Measurements from ENCODE around the gene TMEM45A. TPM values are rescaled to one million over a fixed set of nuclear protein-coding genes. Genes with fewer than 3 reads are reported as not detected.

The TMEM45A gene
- total RNA-seq, 1 donor from 2014 or later, result 30.9 TPM

DNA sequence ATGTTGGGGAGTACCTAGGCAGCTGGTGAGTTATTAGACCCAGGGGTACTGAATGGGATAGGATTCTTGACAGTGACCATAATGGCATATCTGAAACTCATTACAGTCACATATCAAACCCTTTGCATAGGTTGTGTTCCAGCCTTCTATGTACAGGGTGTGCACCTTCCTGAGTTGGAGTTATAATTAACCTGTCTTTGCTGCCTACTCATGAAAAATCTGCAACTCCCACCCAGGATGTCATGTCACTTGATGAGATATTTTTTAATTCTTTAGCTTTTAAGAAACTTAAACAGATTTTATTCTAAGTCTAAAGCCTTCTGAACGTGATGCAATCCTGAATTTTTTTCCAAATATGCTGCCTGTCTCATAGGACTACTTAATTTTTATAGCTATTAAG lies 95.8 kb downstream of the TMEM45A start:
- no peaks in the 10 kb centered on the region for H3K9me3 ChIP-seq
- H3K27me3 ChIP-seq, result no peaks in the 10 kb centered on the region
- H3K27ac ChIP-seq, result no peak overlapping the region
- TF ChIP-seq, protein P1, sequence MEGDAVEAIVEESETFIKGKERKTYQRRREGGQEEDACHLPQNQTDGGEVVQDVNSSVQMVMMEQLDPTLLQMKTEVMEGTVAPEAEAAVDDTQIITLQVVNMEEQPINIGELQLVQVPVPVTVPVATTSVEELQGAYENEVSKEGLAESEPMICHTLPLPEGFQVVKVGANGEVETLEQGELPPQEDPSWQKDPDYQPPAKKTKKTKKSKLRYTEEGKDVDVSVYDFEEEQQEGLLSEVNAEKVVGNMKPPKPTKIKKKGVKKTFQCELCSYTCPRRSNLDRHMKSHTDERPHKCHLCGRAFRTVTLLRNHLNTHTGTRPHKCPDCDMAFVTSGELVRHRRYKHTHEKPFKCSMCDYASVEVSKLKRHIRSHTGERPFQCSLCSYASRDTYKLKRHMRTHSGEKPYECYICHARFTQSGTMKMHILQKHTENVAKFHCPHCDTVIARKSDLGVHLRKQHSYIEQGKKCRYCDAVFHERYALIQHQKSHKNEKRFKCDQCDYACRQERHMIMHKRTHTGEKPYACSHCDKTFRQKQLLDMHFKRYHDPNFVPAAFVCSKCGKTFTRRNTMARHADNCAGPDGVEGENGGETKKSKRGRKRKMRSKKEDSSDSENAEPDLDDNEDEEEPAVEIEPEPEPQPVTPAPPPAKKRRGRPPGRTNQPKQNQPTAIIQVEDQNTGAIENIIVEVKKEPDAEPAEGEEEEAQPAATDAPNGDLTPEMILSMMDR (IDR thresholded peaks at IDR 0.05), result no peak
- DNase-seq (ENCODE audit: low spot score in 2 of 2), result no peak
- H3K4me1 ChIP-seq, result no peaks in the 10 kb centered on the region
- intact Hi-C loops (cut with DNase I), result no loop called here
- no peak overlapping the region for H3K4me3 ChIP-seq
- no peaks in the 10 kb centered on the region for H3K36me3 ChIP-seq

DNA sequence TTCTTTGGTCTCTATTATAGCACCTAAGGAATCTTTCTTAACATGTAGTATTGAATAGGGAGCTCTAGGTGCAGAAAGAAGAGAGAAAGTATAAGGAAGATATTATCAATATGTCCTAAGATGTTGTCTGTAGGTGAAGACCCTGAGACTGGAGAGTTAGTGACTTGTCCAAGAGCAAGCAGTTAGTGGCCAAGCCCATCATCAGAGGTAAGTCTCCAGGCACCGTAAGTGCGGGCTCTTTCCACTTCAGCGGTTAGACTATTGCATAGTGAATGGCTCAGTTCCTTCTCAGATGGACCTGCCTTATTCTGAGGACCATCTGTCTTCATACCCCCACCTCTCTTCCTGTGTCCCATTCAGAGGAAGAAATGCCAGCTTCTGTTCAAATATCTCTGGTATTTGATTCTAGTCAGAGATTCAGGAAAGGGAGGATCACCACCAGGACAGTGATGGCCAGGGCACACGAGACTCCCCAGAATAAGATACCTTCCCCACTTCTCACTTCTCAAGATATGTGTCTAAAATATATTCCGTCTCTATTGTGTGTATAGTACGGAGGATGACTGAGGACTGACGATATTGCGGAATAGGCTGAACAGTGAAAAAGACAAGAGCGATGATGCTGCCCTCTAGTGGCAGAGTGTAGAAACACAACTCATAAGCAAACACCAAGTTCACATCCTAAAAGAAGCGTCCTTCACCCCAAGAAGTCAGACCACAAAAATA lies 97.9 kb downstream of the TMEM45A start:
- no peaks in the 10 kb centered on the region for H3K4me1 ChIP-seq
- peak in 1 of 2 donors; percentile 70 for DNase-seq (ENCODE audit: low spot score in 2 of 2)
- H3K36me3 ChIP-seq, result no peaks in the 10 kb centered on the region
- peak overlapping the region in 1 of 2 donors; percentile 27 for H3K4me3 ChIP-seq
- TF ChIP-seq, protein P1 (IDR thresholded peaks at IDR 0.05), result peak; percentile 79 to 93 (median 86)
- H3K9me3 ChIP-seq, result no peaks in the 10 kb centered on the region
- H3K27ac ChIP-seq, result no peak overlapping the region
- intact Hi-C loops (cut with DNase I), result loop anchor here (1.0 kb wide), 3 partner anchors 127 to 274 kb away; partner anchors contain the start of genes LNP1 and TOMM70
- no peaks in the 10 kb centered on the region for H3K27me3 ChIP-seq

DNA sequence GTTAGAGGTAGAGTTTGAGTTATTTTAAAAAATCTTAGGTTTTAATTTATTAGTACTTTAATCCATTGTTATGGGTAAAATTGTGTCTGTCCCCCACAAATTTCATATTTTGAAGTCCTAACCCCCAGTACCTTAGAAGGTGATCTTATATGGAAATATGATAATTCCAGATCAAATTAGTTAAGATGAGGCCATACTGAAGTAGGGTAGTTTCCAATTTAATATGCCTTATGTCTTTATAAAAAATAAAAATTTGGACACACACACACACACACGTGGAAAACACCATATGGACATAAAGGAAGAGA lies 98.4 kb downstream of the TMEM45A start:
- Histone ChIP-seq H3K36me3 (no peaks in the 10 kb centered on the region), H3K9me3 (no peaks in the 10 kb centered on the region), H3K27me3 (no peaks in the 10 kb centered on the region), H3K4me3 (no peak overlapping the region), H3K4me1 (no peaks in the 10 kb centered on the region), H3K27ac (no peak overlapping the region)
- TF ChIP-seq, protein P1 (IDR thresholded peaks at IDR 0.05), result no peak
- DNase-seq (ENCODE audit: low spot score in 2 of 2), result no peak
- intact Hi-C loops (cut with DNase I), result loop anchor here (1.0 kb wide), 3 partner anchors 127 to 274 kb away; partner anchors contain the start of genes LNP1 and TOMM70

DNA sequence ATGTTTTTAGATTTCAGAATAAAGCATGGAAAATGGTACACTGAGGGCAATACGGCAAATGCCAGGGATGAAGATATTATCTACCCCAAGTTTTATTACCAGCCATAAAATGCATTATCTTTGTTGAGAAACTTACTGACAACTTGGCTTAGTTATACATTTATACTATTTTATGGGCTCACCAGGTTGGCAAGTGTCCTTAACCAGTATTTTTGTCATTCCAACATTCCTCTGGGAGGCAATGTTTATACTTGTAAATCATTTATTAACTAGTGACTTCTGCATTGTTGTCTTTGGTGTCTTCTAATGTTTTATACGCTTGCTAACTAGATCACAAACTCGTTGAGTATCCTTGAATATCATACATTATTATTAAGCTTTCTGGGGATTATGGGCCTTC lies 99.0 kb downstream of the TMEM45A start:
- DNase-seq (ENCODE audit: low spot score in 2 of 2), result no peak

DNA sequence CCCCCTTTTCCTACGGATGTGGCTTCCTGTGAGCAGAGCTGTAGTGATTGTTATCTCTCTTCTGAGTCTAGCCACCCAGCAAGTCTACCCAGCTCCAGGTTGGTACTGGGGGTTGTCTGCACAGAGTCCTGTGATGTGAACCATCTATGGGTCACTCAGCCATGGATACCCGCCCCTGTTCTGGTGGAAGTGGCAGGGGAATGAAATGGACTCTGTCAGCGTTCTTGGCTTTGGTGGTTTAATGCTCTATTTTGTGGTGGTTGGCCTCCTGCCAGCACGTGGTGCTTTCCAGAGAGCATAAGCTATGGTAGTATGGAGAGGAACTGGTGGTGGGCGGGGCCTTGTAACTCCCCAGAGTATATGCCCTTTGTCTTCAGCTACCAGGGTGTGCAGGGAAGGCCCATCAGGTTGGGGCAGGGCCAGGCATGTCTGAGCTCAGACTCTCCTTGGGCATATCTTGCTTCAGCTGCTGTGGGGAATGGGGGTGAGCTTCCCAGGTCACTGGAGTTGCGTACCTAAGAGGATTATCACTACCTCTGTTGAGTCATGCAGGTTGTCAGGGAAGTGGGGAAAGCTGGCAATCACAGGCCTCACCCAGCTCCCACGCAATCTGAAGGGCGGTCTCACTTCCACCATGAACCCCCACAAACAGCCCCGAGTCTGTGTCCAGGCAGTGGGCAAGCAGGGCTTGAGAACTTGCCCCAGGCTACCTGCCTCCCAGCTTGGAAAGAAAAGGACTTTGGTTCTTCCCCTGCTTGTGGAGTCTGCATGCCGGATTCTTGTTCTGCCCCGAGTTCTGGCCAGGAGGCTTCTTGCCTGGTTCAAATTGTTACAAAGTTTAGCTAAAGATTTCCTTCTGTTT lies 108.0 kb downstream of the TMEM45A start:
- intact Hi-C loops (cut with DNase I), result no loop called here
- Histone ChIP-seq H3K27ac (no peak overlapping the region), H3K27me3 (no peaks in the 10 kb centered on the region), H3K4me1 (no peaks in the 10 kb centered on the region), H3K36me3 (no peaks in the 10 kb centered on the region), H3K4me3 (no peak overlapping the region), H3K9me3 (no peaks in the 10 kb centered on the region)
- no peak for DNase-seq (ENCODE audit: low spot score in 2 of 2)
- TF ChIP-seq, protein P1 (IDR thresholded peaks at IDR 0.05), result no peak

More for the DNA sequence above, 99.0 kb downstream of the TMEM45A start:
- no peak overlapping the region for H3K4me3 ChIP-seq
- no peaks in the 10 kb centered on the region for H3K4me1 ChIP-seq
- no peaks in the 10 kb centered on the region for H3K27me3 ChIP-seq
- TF ChIP-seq, protein P1 (IDR thresholded peaks at IDR 0.05), result no peak
- no peaks in the 10 kb centered on the region for H3K9me3 ChIP-seq
- H3K27ac ChIP-seq, result no peak overlapping the region
- H3K36me3 ChIP-seq, result no peaks in the 10 kb centered on the region
- intact Hi-C loops (cut with DNase I), result no loop called here
